ENCODE measurements around the gene GJA5.

The GJA5 gene

DNA sequence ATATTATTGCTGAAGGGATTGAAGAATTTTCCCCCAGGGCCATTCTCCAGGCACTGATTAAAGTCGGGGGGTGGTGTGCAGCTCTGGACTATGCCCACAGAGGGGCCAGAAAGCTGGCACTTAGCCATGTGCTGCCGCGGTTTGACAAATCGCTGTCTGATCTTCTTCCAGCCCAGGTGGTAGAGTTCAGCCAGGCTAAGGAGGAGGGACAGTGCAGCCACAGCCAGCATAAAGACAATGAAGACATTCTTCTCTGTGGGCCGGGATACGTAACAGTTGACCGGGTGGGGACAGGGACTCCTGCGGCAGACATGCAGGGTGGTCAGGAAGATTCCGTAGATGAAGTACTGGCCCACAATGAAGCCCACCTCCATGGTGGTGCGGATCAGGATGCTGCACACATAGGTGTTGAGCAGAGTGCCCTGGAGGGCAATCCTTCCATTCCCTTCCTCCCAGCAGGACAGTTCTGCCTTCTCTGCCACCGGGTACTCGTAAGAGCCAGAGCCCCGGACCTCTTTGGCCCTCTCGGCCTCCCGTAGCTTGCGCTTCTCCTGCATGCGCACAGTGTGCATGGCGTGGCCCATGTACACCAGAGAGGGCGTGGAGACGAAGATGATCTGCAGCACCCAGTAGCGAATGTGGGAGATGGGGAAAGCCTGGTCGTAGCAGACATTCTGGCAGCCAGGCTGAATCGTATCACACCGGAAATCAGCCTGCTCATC, 1.9 kb downstream of the GJA5 start:
- no peak for DNase-seq
- Mint-ChIP-seq H3K4me1 (peaks cover 36% of the 10 kb centered on the region), H3K9me3 (no peaks in the 10 kb centered on the region), H3K27me3 (ENCODE audit: low read depth, poor library complexity) (peaks cover 12% of the 10 kb centered on the region), H3K4me3 (no peak overlapping the region), H3K27ac (no peak overlapping the region), H3K36me3 (ENCODE audit: low read depth) (peaks cover 9% of the 10 kb centered on the region)
- TF ChIP-seq, protein P1, sequence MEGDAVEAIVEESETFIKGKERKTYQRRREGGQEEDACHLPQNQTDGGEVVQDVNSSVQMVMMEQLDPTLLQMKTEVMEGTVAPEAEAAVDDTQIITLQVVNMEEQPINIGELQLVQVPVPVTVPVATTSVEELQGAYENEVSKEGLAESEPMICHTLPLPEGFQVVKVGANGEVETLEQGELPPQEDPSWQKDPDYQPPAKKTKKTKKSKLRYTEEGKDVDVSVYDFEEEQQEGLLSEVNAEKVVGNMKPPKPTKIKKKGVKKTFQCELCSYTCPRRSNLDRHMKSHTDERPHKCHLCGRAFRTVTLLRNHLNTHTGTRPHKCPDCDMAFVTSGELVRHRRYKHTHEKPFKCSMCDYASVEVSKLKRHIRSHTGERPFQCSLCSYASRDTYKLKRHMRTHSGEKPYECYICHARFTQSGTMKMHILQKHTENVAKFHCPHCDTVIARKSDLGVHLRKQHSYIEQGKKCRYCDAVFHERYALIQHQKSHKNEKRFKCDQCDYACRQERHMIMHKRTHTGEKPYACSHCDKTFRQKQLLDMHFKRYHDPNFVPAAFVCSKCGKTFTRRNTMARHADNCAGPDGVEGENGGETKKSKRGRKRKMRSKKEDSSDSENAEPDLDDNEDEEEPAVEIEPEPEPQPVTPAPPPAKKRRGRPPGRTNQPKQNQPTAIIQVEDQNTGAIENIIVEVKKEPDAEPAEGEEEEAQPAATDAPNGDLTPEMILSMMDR (IDR thresholded peaks at IDR 0.05), result no peak

DNA sequence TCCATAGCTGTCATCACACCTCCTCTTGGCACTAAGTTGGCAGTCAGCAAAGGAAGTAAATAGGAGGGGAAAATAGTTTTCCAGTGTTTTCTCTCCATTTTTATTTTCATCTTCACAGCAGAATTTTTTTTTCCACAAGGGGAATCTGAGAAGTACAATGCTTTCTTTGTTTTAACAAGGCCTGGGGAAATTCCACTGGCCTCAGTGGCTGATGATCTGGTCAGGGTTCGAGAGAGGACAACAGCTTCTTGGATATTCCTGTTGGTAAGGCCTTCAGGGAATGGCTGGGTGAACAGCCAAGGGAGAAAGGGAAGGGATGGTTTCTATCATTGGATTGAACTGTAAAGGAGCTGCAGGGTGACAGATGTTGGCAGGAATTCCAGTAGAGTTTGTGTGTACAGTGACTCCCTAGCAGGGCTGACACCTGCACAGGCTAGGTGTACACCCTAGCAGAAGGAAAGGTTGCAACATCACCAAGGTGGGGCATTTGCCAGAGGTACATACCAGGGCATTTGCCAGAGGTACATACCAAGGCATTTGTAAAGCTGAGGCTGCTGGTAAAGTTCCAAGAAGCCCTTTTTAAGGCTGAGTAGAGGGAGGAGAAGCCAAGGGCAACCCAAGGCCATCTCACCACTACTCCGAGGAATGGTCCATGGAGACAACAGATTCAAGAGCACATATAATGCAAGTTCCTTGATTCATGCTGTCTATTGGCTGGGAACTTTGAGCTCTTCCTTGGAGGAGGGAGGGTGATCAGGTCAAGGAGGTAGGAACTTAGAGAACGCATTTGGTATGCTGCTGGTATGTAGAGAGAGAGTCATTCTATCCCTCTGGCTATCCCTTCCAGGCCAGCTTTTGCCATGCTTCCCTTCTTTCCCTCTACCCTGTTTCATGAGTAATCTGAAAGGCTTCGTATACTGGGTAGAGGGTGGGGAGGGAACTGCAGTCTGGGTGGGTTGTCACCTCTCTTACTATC, 3.1 kb downstream of the GJA5 start:
- Mint-ChIP-seq H3K4me1 (peaks cover 45% of the 10 kb centered on the region), H3K36me3 (ENCODE audit: low read depth) (peaks cover 9% of the 10 kb centered on the region), H3K9me3 (no peaks in the 10 kb centered on the region), H3K27ac (no peak overlapping the region), H3K27me3 (ENCODE audit: low read depth, poor library complexity) (peaks cover 15% of the 10 kb centered on the region), H3K4me3 (no peak overlapping the region)
- no peak for DNase-seq
- TF ChIP-seq, protein P1 (IDR thresholded peaks at IDR 0.05), result no peak

- TF ChIP-seq, protein P1 (IDR thresholded peaks at IDR 0.05), result no peak
- Mint-ChIP-seq H3K4me3 (no peak overlapping the region), H3K27me3 (ENCODE audit: low read depth, poor library complexity) (peaks cover 15% of the 10 kb centered on the region), H3K27ac (peak overlapping the region; percentile 8), H3K4me1 (peaks cover 37% of the 10 kb centered on the region), H3K9me3 (no peaks in the 10 kb centered on the region), H3K36me3 (ENCODE audit: low read depth) (no peaks in the 10 kb centered on the region)
- DNase-seq, result no peak
These were observed 4.1 kb downstream of the GJA5 start for GRCh38 chr1:147756341-147756740.

GRCh38 chr1:147754661-147755060, 5.7 kb downstream of the GJA5 start:
- Mint-ChIP-seq H3K9me3 (no peaks in the 10 kb centered on the region), H3K4me3 (no peak overlapping the region), H3K27me3 (ENCODE audit: low read depth, poor library complexity) (peaks cover 12% of the 10 kb centered on the region), H3K4me1 (peaks cover 26% of the 10 kb centered on the region), H3K27ac (no peak overlapping the region), H3K36me3 (ENCODE audit: low read depth) (no peaks in the 10 kb centered on the region)
- TF ChIP-seq, protein P1 (IDR thresholded peaks at IDR 0.05), result no peak
- no peak for DNase-seq

GRCh38 chr1:147753081-147753480, 7.3 kb downstream of the GJA5 start:
- TF ChIP-seq, protein P1 (IDR thresholded peaks at IDR 0.05), result no peak

More at GRCh38 chr1:147753081-147753480, 7.3 kb downstream of the GJA5 start:
- Mint-ChIP-seq H3K4me3 (no peak overlapping the region), H3K27ac (peak overlapping the region; percentile 49), H3K9me3 (no peaks in the 10 kb centered on the region), H3K4me1 (peaks cover 25% of the 10 kb centered on the region), H3K36me3 (ENCODE audit: low read depth) (no peaks in the 10 kb centered on the region), H3K27me3 (ENCODE audit: low read depth, poor library complexity) (peaks cover 15% of the 10 kb centered on the region)
- no peak for DNase-seq

All from nephron progenitor cell (in vitro differentiated cells).